ENCODE measurements around the gene TOM1L2.
A peak's percentile ranks its signal among the peaks of the same experiment; 100 is the strongest.

Gene TOM1L2

DNA sequence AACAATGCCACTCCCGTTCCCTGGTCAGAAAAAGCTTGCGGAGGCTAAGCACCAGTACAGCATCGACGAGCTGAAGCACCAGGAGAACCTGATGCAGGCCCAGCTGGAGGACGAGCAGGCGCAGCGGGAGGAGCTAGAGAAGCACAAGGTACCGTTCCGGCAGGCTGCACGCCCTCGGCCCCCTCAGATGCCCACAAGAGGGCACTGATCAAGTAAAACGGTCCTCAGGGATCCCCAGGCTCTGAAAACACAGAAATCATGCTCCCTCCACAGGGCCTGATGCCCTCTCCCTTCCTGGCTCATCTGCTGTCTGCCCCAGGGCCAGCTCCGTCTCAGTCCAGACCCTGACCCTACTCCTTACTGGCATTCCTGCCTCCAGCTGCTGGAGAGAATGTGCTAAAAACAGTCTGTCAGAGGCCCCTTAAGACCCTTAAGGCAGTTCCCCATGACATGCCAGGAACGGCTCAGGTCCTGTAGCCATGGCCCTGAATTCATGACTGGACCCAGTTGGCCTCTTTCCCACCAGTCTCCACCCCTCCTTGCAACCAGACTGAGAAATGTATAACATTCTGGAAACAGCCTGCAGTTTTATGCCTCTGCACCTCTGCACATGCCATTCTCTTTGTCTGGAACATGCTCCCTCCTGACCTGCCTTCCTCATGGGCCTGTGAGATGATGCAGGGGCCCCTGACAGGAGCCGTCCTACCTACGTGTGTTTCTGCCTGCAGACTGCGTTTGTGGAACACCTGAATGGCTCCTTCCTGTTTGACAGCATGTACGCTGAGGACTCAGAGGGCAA lies 22.3 kb upstream of the TOM1L2 start:
- DNase-seq (ENCODE audit: extremely low read depth, low read depth), result no peak
- TF ChIP-seq, protein P1, sequence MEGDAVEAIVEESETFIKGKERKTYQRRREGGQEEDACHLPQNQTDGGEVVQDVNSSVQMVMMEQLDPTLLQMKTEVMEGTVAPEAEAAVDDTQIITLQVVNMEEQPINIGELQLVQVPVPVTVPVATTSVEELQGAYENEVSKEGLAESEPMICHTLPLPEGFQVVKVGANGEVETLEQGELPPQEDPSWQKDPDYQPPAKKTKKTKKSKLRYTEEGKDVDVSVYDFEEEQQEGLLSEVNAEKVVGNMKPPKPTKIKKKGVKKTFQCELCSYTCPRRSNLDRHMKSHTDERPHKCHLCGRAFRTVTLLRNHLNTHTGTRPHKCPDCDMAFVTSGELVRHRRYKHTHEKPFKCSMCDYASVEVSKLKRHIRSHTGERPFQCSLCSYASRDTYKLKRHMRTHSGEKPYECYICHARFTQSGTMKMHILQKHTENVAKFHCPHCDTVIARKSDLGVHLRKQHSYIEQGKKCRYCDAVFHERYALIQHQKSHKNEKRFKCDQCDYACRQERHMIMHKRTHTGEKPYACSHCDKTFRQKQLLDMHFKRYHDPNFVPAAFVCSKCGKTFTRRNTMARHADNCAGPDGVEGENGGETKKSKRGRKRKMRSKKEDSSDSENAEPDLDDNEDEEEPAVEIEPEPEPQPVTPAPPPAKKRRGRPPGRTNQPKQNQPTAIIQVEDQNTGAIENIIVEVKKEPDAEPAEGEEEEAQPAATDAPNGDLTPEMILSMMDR (IDR thresholded peaks at IDR 0.05; ENCODE audit: low read depth, low read length), result peak; percentile 31

DNA sequence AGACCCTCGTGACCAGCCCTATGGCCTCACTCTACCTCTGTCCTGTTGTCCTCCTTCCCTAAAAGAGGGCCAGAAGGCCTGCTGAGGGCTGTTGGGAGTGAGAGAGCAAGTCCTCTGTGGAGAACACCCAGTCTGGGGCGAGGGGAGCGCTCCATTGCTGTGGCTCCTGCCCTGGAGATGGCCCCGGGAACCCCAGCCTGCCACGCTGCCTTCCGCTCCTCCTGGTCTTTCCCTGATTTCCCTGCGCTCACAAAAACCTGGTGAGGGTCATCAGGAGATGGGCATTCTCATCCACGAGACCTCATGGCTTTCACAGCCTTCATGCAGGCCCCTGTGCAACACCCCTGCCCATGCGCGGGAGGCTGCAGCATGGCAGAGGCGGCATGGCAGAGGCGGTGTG lies 21.7 kb upstream of the TOM1L2 start:
- no peak for DNase-seq (ENCODE audit: extremely low read depth, low read depth)
- TF ChIP-seq, protein P1 (IDR thresholded peaks at IDR 0.05; ENCODE audit: low read depth, low read length), result no peak

DNA sequence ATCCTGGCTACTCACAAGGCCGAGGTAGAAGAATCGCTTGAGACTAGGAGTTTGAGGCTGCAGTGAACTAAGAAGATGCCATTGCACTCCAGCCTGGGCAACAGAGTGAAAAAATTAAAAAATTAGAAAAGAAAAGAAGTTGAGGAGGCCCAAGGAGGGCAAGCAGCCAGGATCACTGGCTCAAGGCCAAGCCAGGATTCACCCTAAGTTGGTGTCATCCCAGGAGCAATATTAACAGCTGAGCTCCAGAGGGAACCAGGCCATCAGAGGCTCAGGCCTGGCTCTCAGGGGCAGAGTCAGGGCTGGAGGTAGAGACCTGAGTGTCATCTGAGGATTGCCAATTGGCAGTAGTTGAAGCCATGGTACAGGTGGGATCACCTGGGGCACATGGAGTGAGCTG lies 21.2 kb upstream of the TOM1L2 start:
- TF ChIP-seq, protein P1 (IDR thresholded peaks at IDR 0.05; ENCODE audit: low read depth, low read length), result no peak

DNA sequence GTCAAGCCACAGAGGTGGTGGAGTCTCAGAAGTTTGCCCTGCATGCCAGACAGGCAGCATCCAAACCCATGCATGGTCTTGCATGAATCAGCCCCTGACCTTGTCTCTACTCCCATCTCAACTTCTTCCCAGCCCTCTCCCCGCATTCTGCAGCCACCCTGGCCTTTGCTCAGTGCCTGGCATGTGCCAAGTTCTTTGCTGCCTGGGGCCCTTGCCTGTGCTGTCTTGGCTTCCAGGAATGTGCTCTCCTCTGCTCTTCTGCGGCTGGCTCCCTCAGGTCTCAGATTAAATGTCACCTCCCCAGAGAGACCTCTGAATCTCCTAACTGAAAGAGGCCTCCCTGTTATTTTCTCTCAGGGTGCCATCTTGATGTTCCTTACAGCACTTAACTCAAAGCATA lies 18.1 kb upstream of the TOM1L2 start:
- no peak for DNase-seq (ENCODE audit: extremely low read depth, low read depth)
- TF ChIP-seq, protein P1 (IDR thresholded peaks at IDR 0.05; ENCODE audit: low read depth, low read length), result no peak

More for the DNA sequence above, 21.2 kb upstream of the TOM1L2 start:
- no peak for DNase-seq (ENCODE audit: extremely low read depth, low read depth)

DNA sequence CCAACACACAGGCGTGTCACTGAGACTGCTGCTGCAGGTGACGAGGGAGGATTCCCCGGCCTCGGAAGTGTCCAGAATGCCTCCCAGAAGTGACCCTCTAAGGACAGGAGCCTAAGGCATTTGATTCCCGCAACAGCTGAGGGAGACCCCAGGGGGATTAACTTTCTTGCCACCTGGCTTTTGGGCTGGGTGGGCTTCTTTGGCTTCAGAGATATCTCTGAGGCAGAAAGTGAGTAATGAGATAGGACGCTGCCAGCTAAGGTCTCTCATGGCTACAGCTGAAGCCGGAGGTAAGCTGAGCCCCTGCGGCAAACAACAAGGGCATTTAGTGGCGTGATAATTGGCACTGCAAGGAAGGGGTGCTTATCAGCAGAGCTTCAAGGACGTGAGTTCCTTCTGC lies 17.4 kb upstream of the TOM1L2 start:
- TF ChIP-seq, protein P1 (IDR thresholded peaks at IDR 0.05; ENCODE audit: low read depth, low read length), result no peak
- no peak for DNase-seq (ENCODE audit: extremely low read depth, low read depth)

DNA sequence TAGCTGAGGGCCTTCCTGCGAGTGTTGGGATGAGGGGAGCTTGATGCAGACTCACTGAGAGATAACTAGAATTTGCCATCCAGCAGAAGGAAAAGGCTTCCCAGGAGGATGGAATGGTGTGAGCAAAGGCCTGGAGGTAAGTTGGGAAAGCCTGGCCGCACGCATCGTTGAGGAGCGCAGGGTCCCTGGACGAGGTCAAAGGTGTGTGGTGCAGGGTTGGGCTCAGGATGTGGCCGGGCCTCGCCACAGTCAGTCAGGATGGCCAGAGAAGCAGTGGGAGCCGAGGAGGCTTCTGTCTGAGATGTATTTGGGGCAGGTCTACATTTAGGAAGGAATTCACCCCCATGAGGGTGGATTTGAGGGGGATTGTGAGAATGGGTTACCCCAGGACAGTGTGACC lies 16.9 kb upstream of the TOM1L2 start:
- TF ChIP-seq, protein P1 (IDR thresholded peaks at IDR 0.05; ENCODE audit: low read depth, low read length), result no peak
- DNase-seq (ENCODE audit: extremely low read depth, low read depth), result no peak

DNA sequence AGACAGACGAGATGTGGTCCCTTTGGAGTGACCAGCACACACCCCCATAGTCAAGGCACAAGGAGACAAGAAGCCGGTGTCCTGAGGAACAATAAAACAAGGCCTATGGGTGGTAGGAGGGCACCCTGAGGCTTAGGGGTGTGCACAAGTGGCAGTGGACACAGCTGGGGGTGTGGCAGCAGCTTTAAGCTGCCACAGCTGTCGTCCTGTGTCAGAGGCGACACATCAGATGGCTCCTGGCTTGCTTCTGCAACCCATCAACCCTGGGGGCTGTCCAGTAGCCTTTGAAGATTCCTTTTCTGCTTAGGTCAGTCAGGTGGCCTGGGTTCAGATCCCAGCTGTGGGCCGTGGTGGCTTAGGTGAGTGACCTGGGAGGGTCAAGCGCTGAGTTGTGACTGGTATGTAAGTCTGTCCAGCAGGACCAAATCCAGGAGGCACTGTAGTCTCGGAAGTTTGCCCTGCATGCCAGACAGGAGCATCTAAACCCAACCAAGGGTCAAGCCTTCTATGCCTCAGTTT lies 16.3 kb upstream of the TOM1L2 start:
- TF ChIP-seq, protein P1 (IDR thresholded peaks at IDR 0.05; ENCODE audit: low read depth, low read length), result no peak

More for the DNA sequence above, 16.3 kb upstream of the TOM1L2 start:
- no peak for DNase-seq (ENCODE audit: extremely low read depth, low read depth)
